Activated CD4-positive, CD25-positive, alpha-beta regulatory T cell (primary cell): Measurements from ENCODE around the gene ZSCAN10.
A peak's percentile ranks its signal among the peaks of the same experiment; 100 is the strongest.

Experiments
- DNase-seq, 4 experiments: peaks; one replicate each; lab custom pipeline; 2025; lab: John Stamatoyannopoulos, UW

Gene ZSCAN10

GRCh38 chr16:3134338-3135125, 35.4 kb upstream of the ZSCAN10 start, which contains the start of gene ZNF213:
Gene ZNF213, plus strand, starts transcription at chr16:3135029. Its CDS starts 2,252 bp downstream, at chr16:3137281.
- DNase-seq, result peak; percentile 70 to 86 (median 79)

DNA sequence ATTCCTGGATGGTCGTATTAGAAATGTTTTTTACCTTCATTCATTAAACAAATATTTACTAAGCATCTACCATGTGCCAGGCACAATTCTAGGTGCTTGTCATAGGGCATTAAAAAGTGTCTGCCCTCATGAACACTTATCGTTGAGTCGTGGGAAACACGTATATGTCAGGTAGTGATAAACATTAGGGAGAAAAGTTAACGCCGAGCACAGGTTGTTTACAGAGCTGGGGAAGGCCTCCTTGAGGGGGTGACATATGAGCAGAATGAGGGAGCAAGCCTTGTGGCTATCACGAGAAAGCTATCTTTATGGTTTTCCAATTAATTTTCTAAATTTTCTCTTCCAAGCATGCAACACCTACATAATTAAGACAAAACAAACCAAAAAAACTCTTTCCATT, 34.8 kb upstream of the ZSCAN10 start:
- no peak for DNase-seq

GRCh38 chr16:3131755-3132377, 32.8 kb upstream of the ZSCAN10 start:
- DNase-seq, result peak in 1 of 4 experiments; percentile 16

DNA sequence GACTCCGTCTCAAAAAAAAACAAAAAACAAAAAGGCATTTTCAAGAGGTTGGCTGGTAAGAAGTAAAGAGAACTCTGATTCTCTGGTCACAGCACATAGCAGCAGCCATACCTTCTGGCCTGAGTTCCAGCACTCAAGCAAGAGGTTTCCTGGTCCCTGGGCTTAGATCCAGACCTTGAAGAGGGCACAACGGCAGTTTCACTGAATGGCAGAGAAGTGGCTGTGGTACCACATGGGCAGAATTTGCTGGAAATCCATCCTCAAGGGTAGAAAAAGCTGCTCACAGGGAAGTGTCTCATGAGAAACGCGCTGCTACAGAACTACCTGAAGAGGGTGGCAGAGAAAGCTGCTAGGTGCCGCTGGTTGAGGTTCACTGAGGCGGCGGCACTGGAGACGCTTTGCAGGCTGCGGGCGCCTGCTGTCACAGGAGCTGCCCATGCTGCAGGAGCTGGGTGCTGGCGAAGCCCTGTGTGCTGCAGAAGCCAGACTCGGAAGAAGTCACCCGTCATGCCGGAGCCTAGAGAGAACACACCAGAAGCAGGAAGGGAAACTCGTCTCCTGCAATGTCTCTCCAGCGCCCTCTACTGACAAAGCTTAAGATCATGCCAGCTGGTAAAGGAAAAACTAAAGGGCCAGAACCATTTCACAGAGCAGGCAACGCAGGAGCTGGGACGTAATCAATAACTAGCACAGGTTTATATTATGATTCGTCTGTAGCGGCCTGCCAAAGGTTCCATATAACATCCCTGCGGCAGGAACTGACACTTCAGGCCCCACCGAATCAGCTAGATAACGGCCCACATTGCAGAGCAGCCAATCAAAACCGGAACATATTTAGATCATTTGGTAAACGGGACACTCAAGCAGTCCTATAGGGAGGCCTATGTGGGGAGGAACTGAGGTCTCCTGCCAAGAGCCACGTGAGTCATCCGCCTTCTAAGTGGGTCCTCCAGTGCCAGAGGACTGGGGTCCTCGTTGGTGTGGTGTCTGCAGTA, 30.3 kb upstream of the ZSCAN10 start:
- peak; percentile 48 to 68 (median 58) for DNase-seq

DNA sequence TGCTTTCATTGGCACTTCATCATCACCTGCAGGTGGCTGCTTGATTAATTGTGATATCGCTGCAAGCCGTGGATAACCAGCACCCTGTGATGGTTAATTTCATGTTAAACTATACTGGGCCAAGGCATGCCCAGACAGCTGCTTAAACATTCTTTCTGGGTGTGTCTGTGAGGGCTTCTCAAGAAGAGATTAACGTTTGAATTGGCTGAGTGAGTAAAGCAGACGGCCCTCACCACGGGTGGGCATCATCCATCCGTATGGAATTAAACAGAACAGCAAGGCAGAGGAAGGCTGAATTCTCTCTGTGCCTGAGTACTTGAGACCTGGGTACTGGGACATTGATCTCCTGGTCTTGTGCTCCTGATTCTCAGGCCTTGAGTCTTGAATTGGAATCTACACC, 28.7 kb upstream of the ZSCAN10 start:
- DNase-seq, result no peak

DNA sequence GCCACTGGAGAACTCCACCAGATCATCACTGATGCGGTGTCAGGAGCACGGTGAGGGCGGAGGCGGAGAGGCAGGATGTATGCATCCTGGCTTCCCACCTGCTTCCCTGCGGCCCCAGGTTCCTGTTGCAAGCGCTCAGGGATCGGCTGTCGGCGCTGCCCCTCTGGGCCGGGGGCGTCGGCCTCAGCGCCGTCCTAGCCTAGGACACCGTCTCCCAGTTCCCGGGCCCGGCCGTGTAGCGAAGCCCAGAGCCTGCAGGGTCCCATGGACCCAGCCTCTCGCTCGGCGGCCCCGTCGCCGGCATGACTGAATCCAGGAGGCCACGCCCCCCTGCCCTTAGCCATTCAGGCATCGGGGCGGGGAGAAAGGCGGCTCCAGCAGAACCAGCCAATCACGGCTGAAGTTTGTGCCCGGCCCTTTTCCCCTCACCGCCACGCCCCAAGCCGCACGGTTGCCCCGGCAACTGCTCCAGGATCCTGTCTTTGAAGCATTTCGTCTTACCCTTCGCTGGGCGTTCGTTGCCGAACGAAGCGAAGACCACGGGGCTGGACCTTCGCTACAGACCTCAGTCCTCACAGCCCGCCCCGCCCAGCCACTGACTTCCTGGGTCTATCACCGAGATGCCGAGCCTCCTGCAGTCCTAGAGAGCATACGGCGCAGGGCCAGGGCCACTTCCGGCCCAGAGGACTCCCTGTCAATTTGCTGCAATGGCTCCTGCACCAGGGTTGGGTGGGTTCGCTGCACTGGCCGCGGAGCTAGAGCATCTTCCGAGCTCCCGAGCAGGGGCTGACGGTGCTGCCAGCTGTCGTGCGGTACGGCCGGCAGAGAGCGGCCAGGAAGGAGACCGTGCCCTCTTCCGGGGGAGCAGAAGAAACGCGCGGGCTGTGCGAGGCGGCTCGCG, 25.1 kb upstream of the ZSCAN10 start:
- peak; percentile 88 to 95 (median 92) for DNase-seq

DNA sequence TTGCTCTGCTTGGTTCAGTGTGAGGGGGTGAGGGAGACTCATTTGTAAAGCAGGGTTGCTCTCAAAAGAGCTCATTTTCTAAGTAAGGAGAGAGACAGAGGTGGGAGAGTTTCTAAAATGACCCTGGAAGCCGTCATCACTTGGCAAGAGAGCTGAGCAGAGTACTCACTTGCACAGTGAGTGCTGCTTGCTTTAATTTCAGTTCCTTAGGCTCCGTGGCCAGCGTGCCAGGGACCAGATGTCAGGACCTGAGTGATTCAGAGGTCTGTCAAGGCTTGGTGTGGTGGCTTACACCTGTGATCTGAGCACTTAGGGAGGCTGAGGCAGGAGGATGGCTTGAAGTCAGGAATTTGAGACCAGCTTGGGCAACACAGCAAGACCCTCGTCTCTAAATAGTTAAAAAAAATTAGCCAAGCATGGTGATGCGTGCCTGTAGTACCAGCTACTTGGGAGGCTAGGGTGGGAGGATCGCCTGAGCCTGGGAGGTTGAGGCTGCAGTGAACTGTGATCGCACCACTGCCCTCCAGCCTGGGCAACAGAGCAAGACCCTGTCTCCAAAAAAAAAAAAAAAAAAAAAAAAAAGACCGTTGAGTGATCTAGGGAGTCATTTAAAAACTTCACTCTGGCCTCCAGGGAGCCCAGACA, 24.0 kb upstream of the ZSCAN10 start:
- DNase-seq, result no peak

DNA sequence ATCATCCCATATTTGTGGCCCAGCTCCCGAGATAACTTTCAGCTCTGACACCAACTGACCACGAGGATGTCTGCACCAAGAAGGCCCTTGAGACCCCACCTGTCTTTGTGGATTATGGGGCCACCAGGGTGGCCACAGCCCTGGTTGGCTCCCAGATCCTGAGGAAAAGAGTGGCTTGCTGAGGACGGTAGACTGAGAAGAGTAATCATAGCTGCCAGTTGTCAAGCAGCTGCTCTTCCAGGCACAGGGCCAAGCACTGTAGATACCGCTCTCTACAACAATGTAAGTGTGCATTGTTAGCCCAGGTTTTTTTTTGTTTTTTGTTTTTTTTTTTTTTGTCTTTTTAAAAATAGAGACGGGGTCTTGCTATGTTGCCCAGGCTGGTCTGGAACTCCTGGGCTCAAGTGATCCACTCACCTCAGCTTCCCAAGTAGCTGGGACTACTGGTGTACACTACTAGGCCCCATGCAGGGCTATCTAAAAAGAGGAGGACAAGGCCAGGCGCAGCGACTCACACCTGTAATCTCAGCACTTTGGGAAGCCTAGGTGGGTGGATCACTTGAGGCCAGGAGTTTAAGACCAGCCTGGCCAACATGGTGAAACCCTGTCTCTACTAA, 22.9 kb upstream of the ZSCAN10 start:
- DNase-seq, result no peak

DNA sequence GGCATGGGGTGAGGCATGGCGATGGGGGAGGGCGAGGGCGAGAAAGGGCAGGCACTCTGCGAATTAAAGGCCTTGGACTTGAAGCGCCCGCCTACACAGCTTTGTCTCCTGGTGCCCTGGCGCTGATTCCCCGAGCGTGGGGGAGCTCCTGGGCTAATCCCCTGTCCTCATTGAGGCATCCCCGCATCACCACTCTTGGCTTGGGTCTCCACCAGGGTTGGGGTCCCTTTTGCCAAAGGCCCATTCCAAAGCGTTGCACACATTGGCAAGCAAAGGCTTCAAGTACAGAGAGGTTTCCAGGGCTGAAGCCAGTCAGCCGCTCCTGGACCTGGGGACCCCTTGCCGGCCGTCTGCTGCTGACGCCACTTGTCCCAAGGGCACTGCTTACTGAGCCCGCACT, 21.3 kb upstream of the ZSCAN10 start:
- DNase-seq, result no peak

GRCh38 chr16:3119701-3120408, 20.8 kb upstream of the ZSCAN10 start:
- no peak for DNase-seq

DNA sequence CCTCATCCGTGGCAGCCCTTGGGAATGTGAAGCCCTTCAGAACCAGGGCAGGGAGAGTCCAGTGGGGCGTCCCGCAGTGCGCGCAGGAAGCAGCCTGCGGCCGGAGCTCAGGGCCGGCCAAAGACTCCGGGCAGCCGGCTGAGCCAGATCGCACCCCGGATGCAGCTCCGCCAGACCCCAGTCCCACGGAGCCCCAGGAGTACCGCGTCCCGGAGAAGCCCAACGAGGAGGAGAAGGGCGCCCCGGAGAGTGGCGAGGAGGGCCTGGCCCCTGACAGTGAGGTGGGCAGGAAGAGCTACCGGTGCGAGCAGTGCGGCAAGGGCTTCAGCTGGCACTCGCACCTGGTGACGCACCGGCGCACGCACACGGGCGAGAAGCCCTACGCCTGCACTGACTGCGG, 20.2 kb upstream of the ZSCAN10 start:
- no peak for DNase-seq

GRCh38 chr16:3118846-3119245, 19.8 kb upstream of the ZSCAN10 start:
- DNase-seq, result no peak

- DNase-seq, result no peak
Measured at GRCh38 chr16:3118204-3118790, 19.2 kb upstream of the ZSCAN10 start.

DNA sequence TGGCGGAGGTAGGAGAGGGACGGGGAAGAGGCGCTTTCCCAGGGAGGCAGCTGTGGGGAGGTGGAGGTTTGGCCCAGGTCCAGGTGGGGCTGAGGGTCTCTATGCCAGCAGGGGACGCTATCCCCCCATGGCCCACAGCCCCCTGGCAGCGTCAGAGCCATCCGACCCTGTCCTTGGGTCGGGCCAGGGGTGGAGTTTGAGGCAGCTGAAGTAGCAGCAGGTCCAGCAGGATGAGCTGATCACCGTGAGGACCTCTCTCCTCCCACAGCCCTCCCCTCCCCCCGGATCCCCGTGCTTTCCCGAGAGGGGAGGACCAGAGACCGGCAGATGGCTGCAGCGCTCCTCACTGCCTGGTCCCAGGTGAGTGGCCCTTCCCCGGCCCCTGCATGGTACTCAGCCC, 16.5 kb upstream of the ZSCAN10 start:
- DNase-seq, result no peak

GRCh38 chr16:3115003-3115402, 15.9 kb upstream of the ZSCAN10 start:
- DNase-seq, result no peak

GRCh38 chr16:3113765-3114479, 14.8 kb upstream of the ZSCAN10 start:
- no peak for DNase-seq

- DNase-seq, result no peak
Measured at GRCh38 chr16:3112881-3113574, 13.9 kb upstream of the ZSCAN10 start.
